Measurements from ENCODE around the gene CTNND2.

CTNND2 gene

DNA sequence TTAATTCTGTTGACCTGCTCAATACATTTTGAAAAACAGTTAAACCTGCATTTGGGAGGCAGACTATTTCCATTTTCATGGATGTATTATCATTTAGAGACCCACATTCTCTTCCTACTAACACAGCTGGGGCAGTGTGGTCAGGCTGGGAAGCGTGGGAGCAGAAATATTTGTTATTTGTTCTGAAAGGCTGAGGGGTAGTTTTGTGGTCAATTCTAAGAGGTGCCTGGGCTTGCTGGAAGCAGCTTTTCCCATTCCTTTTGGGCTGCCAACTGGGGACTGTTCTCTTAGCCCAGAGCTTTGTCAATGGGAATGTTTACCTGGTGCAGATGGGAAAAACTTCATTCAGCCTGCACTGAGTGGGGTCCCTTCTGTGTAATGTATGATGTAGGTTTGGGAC lies 971.8 kb downstream of the CTNND2 start:
- DNase-seq (ENCODE audit: low spot score) = no peak

DNA sequence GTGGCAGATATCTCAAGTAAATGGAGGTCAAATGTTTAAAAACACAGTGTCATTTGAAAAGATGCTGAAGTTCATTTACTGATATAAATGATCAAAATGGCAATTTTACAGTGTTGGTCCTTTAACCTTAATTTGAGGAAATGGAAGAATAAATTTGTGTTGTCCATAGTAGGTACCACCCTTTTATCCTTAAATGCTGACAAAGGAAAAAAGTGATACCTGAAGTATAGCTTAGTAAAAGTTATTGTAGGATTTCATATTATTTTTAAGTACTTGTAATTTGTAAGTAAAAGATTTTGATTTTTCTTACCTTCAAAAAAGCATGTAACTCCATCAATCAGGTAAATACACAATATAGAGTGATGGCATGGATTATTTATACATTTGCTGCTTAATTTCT lies 976.6 kb downstream of the CTNND2 start:
- DNase-seq (ENCODE audit: low spot score) = no peak

DNA sequence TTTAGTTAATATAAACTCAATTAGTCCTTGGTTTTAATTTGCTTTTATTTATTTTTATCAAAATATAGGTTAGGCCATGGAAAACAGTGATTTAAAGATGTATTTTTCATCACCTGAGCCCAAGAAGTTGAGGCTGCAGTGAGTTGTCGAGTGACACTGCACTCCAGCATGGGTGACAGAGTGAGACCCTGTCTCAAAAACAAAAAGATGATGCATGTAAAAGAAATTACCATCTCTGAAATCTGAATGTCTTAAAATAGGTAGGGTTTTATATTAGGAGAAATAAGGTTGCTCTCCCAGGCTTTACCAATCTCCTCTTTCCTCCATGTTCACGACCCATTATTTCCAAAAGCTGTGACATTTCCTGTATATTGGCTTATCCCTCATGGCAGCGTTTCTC lies 980.9 kb downstream of the CTNND2 start:
- no peak for DNase-seq (ENCODE audit: low spot score)
